Fibroblast of peridontal ligament (primary cell): ENCODE measurements around the gene GRN.
"Not testable (repeated sequence)": the region's sequence is repeated elsewhere in the genome, so short reads cannot be mapped to it uniquely, and the experiment has no call there.

ENCODE experiments used
- DNase-seq: peaks from one replicate; pipeline ENCODE4 v3.0.0-alpha.2; 2010; ENCODE audit errors: extremely low read depth

Gene GRN

DNA sequence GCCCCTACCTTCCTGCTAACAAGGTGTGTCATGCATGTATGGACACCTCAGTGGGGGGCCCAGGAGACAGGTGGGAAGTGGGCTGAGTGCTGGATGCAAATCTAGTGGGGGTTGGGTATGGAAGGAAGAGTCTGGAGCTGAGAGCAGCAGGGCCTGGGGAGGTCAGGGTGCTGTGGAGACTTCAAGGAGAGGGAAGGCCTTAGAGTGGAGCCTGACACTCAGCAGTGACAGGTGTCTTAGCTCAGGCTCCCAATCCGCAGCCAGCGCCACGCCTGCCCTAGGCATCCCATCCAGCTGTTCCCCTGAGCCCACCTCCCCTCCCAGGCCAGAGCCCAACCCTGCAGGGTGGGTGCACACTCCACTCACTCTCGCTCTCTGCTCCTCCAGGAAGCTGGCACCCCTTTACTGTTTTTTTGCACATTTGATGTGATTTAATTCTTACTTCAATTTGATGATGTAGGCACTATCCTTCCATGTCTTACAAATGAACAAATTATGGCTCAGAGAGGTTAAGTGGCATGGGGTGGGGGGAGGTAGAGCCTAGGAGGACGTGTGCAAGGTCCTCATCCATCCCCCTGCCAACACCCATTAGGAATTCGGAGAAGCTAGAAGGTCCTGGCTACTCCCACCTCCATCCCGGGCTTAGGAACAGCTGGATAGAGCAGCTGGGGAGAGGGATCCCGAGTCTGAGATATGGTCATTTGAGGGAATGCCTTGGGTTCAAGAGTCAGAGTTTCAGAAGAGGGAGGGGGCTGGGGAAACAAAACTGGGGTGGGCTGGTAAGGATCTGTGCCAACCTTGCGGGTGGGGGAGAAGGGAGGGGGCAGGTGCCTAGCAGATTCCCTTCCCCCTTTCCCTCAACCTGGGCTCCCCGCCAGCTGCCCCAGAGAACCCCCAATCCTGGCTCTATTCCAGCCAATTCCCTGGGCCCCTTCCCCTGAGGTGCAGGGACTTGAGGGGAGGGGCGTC is 16.5 kb downstream of the GRN start:
- no peak for DNase-seq

- no peak for DNase-seq
Observed at GRCh38 chr17:44362459-44362948, 17.4 kb downstream of the GRN start.

- DNase-seq = no peak
Observed at GRCh38 chr17:44362949-44363612, 18.0 kb downstream of the GRN start.

DNA sequence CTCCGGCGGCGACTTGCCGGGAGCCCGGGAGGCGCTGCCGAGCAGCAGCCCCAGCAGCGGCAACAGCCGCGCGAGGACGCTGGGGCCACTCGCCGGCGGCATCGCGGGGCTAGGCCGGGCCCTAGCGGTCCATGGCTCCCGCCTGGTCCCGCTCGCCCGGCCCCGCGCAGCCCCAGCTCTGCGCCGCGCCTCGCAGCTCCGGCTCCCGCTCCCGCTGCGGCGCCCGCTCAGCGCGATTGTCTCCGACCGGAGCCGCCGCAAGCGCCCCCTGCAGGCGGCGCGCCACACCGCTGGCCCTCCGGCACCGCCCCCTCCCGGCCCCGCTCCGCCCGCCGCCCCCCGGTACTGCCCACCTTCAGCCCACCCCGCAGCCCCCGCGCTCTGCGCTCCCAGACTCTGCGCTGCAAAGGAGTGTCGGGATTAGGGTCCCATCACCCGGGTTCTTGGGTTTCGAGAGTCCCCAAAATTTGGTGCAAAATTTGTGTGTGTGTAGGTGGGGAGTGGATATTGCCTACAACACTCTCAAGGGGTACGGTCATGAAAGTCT is 18.6 kb downstream of the GRN start, which contains the start of gene FAM171A2:
TSS of gene FAM171A2 (minus strand) at position 241 of the 547 bp plus-strand sequence. CDS start at position 102, 139 bp downstream.
- DNase-seq = peak; percentile 22

GRCh38 chr17:44365051-44365450 is 19.9 kb downstream of the GRN start:
- DNase-seq = not testable (repeated sequence)

DNA sequence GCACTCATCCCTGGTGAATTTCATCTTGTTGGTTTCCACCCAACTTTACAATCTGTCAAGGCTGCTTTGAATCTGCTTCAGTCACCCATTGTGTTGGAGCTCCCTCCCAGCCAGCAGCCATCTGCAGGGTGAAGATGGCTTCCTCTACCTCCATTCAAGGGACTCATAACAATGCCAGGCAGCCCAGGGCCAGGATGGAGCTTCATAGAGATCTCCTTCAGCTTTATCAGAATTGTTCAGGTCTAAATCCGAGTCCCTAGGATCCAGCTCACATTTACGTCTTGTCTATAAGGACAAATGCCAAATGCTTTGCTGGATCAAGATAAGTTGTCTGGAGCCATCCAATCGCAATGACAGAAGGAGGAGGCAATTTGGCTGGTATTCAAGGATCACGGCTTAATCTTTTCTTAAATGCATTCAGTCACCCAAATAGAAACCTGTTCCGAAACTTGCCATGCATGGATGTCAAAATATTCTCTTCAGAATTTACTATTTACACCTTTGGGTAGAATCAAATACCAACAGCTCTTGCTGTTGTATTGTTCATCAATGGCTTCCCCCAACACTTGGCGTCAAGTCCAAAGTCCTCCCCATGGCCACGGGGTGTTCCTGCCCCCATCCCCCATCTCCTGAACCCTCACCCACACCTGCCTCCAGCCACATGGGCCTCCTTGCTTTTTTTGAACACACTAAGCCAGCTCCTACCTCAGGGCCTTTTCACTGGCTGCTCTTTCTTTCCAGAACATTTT is 22.3 kb downstream of the GRN start:
- DNase-seq = no peak

DNA sequence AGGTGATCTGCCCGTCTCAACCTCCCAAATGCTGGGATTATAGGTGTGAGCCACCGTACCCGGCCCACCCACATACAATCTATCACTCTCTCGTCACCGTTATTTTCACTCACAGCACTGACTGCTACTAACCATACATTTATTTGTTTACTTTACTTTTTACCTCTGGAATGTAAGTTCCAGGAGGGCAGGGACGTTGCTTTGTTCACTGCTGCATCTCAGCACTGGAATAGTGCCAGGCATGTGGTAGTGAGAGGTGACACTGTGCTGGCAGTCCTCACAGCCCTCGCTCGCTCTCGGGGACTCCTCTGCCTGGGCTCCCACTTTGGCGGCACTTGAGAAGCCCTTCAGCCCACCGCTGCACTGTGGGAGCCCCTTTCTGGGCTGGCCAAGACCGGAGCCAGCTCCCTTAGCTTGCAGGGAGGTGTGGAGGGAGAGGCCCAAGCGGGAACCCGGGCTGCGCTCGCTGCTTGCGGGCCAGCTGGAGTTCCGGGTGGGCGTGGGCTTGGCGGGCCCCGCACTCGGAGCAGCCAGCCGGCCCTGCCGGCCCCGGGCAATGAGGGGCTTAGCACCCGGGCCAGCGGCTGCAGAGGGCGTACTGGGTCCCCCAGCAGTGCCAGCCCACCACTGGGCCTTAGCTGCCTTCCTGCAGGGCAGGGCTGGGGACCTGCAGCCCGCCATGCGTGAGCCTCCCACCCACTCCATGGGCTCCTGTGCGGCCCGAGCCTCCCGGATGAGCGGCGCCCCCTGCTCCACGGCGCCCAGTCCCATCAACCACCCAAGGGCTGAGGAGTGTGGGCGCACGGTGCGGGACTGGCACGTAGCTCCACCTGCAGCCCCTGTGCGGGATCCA is 23.5 kb downstream of the GRN start:
- DNase-seq = not testable (repeated sequence)

DNA sequence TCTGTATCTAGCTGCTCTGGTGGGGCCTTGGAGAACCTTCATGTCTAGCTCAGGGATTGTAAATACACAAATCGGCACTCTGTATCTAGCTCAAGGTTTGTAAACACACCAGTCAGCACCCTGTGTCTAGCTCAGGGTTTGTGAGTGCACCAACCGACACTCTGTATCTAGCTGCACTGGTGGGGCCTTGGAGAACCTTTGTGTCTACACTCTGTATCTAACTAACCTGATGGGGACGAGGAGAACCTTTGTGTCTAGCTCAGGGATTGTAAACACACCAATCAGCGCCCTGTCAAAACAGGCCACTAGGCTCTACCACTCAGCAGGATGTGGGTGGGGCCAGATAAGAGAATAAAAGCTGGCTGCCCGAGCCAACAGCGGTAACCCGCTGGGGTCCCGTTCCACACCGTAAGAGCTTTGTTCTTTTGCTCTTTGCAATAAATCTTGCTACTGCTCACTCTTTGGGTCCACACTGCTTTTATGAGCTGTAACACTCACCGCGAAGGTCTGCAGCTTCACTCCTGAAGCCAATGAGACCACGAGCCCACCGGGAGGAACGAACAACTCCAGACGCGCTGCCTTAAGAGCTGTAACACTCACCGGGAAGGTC is 24.4 kb downstream of the GRN start:
- DNase-seq = not testable (repeated sequence)

DNA sequence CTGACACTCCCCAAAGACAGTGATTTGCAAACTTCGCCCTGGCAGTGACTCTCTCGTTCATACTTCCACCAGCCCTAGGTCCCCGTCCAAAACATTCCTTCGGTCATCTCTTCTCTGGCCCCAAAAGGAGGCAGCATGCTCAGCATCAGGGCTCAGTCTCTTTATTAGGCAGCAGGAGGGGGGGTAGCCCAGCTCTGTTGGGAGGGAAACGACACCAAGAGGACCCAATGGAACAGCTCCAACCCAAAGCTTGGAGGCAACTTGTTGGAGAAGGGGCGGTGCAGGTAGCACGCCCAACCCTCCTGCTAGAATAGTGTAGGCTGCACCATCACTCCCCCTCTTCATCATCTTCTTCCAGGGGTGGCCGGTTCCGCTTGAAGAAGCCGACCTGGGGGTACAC is 26.9 kb downstream of the GRN start:
- DNase-seq = no peak

GRCh38 chr17:44374306-44375195 is 29.4 kb downstream of the GRN start:
- DNase-seq = no peak

DNA sequence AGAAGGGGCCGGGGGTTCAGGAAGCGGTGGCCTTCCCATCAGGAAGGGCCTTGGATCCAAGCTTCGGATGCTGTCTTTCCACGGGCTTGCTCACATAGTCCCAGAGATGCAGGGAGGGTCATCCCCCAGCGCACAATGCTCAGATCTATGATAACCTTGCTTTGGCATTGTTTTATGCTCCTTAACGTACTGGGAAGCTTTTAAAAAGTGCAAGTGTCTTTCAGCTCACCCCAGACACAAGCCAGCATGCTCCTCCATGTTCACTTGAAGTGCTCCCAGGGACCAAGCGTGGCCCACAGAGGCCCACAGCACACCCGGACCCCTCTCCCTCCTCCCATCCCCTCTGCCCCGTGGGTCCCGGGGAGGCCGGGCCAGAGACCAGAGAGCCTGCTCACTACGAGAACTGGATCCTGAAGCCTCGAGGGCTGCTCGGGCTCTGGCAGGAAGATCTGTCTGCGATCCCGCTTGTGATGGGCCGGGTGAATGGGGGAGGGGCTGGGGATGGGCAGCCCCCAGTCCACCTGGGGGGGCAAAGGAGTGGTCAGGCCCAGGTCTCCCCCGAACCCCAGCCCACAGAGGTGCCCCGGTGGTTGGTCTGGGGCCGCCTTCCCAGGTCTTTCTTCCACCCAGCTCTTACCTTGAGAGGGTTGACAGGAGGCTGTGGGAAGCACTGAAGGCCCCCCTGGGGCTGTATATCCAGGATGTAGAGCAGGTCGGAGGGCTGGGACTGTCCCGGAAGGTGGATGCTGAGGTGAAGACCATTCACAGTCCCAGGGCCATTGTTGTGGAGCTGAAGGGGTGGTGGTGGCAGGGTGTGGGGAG is 30.3 kb downstream of the GRN start:
- DNase-seq = no peak

- DNase-seq = no peak
Observed at GRCh38 chr17:44376124-44376523, 31.0 kb downstream of the GRN start.

DNA sequence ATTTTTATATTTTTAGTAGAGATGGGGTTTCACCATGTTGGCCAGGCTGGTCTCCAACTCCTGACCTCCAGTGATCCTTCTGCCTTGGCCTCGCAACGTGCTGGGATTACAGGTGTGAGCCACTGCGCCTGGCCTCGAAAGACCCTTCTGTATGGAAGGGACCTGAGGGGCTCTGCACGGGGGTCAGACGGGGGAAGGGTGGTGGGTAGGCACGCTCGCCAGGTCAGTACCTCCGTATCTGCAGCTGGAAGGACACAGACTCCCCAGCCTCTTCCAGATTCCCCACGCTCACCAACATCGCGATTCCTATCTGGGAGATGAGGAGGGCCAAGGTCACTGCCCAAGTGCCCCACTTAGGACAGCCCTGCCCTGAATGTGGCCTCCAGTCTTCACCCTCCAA is 31.7 kb downstream of the GRN start:
- no peak for DNase-seq

DNA sequence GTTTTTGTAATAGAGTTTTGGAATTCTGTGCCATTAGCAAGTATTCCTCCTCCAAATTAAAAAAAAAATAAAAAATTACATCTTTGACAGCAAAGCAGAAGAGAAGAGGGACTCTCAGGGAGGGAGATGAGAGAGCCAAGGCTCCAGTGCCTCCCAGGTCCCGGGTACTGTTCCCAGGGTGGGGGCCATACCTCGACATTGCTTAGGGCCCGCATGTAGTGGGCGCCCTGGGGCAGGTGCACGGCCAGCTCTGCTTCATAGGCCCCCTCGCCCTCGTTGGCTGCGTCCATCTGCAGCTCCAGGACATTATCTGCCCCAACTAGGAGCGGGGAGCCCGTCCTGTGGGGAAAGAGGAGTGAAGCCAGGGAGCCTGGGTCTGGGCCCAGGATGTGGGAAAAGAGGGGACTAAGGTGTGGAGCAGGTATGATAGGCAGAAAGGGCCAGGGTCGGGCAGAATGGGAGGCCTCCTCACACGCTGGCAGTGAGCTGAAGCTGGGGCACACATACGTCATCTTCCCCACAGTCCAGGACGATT is 33.1 kb downstream of the GRN start:
- DNase-seq = no peak

GRCh38 chr17:44379887-44380286 is 34.8 kb downstream of the GRN start:
- DNase-seq = no peak

- no peak for DNase-seq
Observed at GRCh38 chr17:44380767-44381166, 35.7 kb downstream of the GRN start.

- DNase-seq = no peak
Observed at GRCh38 chr17:44381810-44382305, 36.8 kb downstream of the GRN start.

GRCh38 chr17:44382917-44383316 is 37.8 kb downstream of the GRN start:
- no peak for DNase-seq
